Breast epithelium (tissue), 3 donors: ENCODE measurements around the gene KLF7.

Experiments
- CTCF ChIP-seq, 3 donors: fragments of 450-650 bp; IDR thresholded peaks; one replicate each; pipeline ENCODE4 v1.5.1; 2016 to 2017; ENCODE audit warnings: antibody characterized with exemption in 3 of 3, mild to moderate bottlenecking in 3 of 3, moderate library complexity in 3 of 3
- POLR2A ChIP-seq: fragments of 450-650 bp; IDR thresholded peaks from one replicate; pipeline ENCODE4 v1.6.1; 2016; ENCODE audit warnings: antibody characterized with exemption, mild to moderate bottlenecking, moderate library complexity
- POLR2AphosphoS5 ChIP-seq, 3 donors: sonication (generic); formaldehyde crosslinking; IDR thresholded peaks; one replicate each; pipeline ENCODE4 v1.6.1; 2017; ENCODE audit warnings: antibody characterized with exemption in 3 of 3

- TF ChIP-seq CTCF (IDR thresholded peaks at IDR 0.05) (no peak), POLR2A (no peak), POLR2AphosphoS5 (IDR thresholded peaks at IDR 0.05) (no peak)
These were observed 15.5 kb downstream of the KLF7 start for GRCh38 chr2:207150284-207150683.
